ENCODE measurements around the gene BANP.
"Not testable (repeated sequence)": the region's sequence is repeated elsewhere in the genome, so short reads cannot be mapped to it uniquely, and the experiment has no call there.

BANP gene

GRCh38 chr16:88099563-88099890, 148.3 kb downstream of the BANP start:
- Histone ChIP-seq H3K9me3 (ENCODE audit: insufficient read depth, low read depth, low read length) (peaks cover 17% of the 10 kb centered on the region), H3K9ac (ENCODE audit: low read length) (no peak overlapping the region), H2AFZ (ENCODE audit: insufficient read depth, low read length, poor library complexity) (no peak overlapping the region), H4K91ac (ENCODE audit: low read depth, low read length) (no peak overlapping the region), H3K27me3 (ENCODE audit: insufficient read depth, low read length) (no peaks in the 10 kb centered on the region), H3K36me3 (ENCODE audit: control insufficient read depth in 1 of 2, insufficient read depth in 2 of 2, low read length in 2 of 2) (no peaks in the 10 kb centered on the region), H3K23ac (ENCODE audit: low read length) (no peak overlapping the region), H2BK12ac (ENCODE audit: low read length) (no peak overlapping the region), H4K8ac (ENCODE audit: low read depth, low read length) (no peak overlapping the region), H3K4me2 (ENCODE audit: low read length) (no peak overlapping the region), H2BK120ac (ENCODE audit: insufficient read depth, low read length, poor library complexity) (no peak overlapping the region), H3K14ac (ENCODE audit: low read length) (no peak overlapping the region), H4K12ac (ENCODE audit: low read depth, low read length) (no peak overlapping the region), H2BK5ac (ENCODE audit: low read depth, low read length, poor library complexity) (no peak overlapping the region), H2AK5ac (ENCODE audit: low read length) (no peak overlapping the region), H3K18ac (ENCODE audit: low read length) (no peak overlapping the region), H3K79me2 (ENCODE audit: control insufficient read depth, insufficient read depth, low read length, poor library complexity) (no peaks in the 10 kb centered on the region), H3K27ac (ENCODE audit: low read depth, low read length) (no peak overlapping the region), H3K4me3 (ENCODE audit: low read depth, low read length) (no peak overlapping the region), H3K4me1 (ENCODE audit: control insufficient read depth in 1 of 2, insufficient read depth in 2 of 2, low read length in 2 of 2) (peaks cover 4 to 7% of the 10 kb centered on the region in 2 experiments), H3K79me1 (ENCODE audit: low read length) (peaks cover 1% of the 10 kb centered on the region), H3K4ac (ENCODE audit: low read depth, low read length) (no peak overlapping the region)
- WGBS (ENCODE audit: extremely low coverage, insufficient coverage, insufficient read length), result no CpG with 5 or more reads among the region's 17 CpGs
- no peak for DNase-seq

GRCh38 chr16:88099956-88100355, 148.7 kb downstream of the BANP start:
- not testable (repeated sequence) for H3K27me3 ChIP-seq (ENCODE audit: insufficient read depth, low read length); H3K4me2 ChIP-seq (ENCODE audit: low read length); H3K4ac ChIP-seq (ENCODE audit: low read depth, low read length); H3K9ac ChIP-seq (ENCODE audit: low read length); H3K79me2 ChIP-seq (ENCODE audit: control insufficient read depth, insufficient read depth, low read length, poor library complexity); H3K36me3 ChIP-seq (ENCODE audit: control insufficient read depth in 1 of 2, insufficient read depth in 2 of 2, low read length in 2 of 2); H2BK5ac ChIP-seq (ENCODE audit: low read depth, low read length, poor library complexity); H3K18ac ChIP-seq (ENCODE audit: low read length); H3K14ac ChIP-seq (ENCODE audit: low read length); H3K27ac ChIP-seq (ENCODE audit: low read depth, low read length); H2BK12ac ChIP-seq (ENCODE audit: low read length); H3K4me3 ChIP-seq (ENCODE audit: low read depth, low read length); H4K91ac ChIP-seq (ENCODE audit: low read depth, low read length); H4K8ac ChIP-seq (ENCODE audit: low read depth, low read length); DNase-seq; H3K4me1 ChIP-seq (ENCODE audit: control insufficient read depth in 1 of 2, insufficient read depth in 2 of 2, low read length in 2 of 2); H2AFZ ChIP-seq (ENCODE audit: insufficient read depth, low read length, poor library complexity); H2BK120ac ChIP-seq (ENCODE audit: insufficient read depth, low read length, poor library complexity); H4K12ac ChIP-seq (ENCODE audit: low read depth, low read length); H2AK5ac ChIP-seq (ENCODE audit: low read length); H3K79me1 ChIP-seq (ENCODE audit: low read length); H3K23ac ChIP-seq (ENCODE audit: low read length)
- no CpG with 5 or more reads among the region's 14 CpGs for WGBS (ENCODE audit: extremely low coverage, insufficient coverage, insufficient read length)
- H3K9me3 ChIP-seq (ENCODE audit: insufficient read depth, low read depth, low read length), result peaks cover 17% of the 10 kb centered on the region

- H3K4ac ChIP-seq (ENCODE audit: low read depth, low read length); H3K79me2 ChIP-seq (ENCODE audit: control insufficient read depth, insufficient read depth, low read length, poor library complexity); H4K12ac ChIP-seq (ENCODE audit: low read depth, low read length); H3K36me3 ChIP-seq (ENCODE audit: control insufficient read depth in 1 of 2, insufficient read depth in 2 of 2, low read length in 2 of 2); H3K79me1 ChIP-seq (ENCODE audit: low read length); H2AFZ ChIP-seq (ENCODE audit: insufficient read depth, low read length, poor library complexity); H3K4me3 ChIP-seq (ENCODE audit: low read depth, low read length); H3K9ac ChIP-seq (ENCODE audit: low read length); H2BK12ac ChIP-seq (ENCODE audit: low read length); H3K27ac ChIP-seq (ENCODE audit: low read depth, low read length); DNase-seq; H3K4me2 ChIP-seq (ENCODE audit: low read length); H3K14ac ChIP-seq (ENCODE audit: low read length); H3K4me1 ChIP-seq (ENCODE audit: control insufficient read depth in 1 of 2, insufficient read depth in 2 of 2, low read length in 2 of 2); H3K18ac ChIP-seq (ENCODE audit: low read length); H2BK5ac ChIP-seq (ENCODE audit: low read depth, low read length, poor library complexity); H4K91ac ChIP-seq (ENCODE audit: low read depth, low read length); H3K27me3 ChIP-seq (ENCODE audit: insufficient read depth, low read length); H2BK120ac ChIP-seq (ENCODE audit: insufficient read depth, low read length, poor library complexity); H4K8ac ChIP-seq (ENCODE audit: low read depth, low read length); H2AK5ac ChIP-seq (ENCODE audit: low read length); H3K23ac ChIP-seq (ENCODE audit: low read length): not testable (repeated sequence)
- WGBS (ENCODE audit: extremely low coverage, insufficient coverage, insufficient read length), result no CpG with 5 or more reads among the region's 40 CpGs
- peaks cover 16% of the 10 kb centered on the region for H3K9me3 ChIP-seq (ENCODE audit: insufficient read depth, low read depth, low read length)
Measured at GRCh38 chr16:88100801-88101622, 149.8 kb downstream of the BANP start.

- not testable (repeated sequence) for H2BK5ac ChIP-seq (ENCODE audit: low read depth, low read length, poor library complexity); H3K23ac ChIP-seq (ENCODE audit: low read length); H3K36me3 ChIP-seq (ENCODE audit: control insufficient read depth in 1 of 2, insufficient read depth in 2 of 2, low read length in 2 of 2); H3K18ac ChIP-seq (ENCODE audit: low read length); H3K4ac ChIP-seq (ENCODE audit: low read depth, low read length); H3K27ac ChIP-seq (ENCODE audit: low read depth, low read length); H3K9ac ChIP-seq (ENCODE audit: low read length); H2AK5ac ChIP-seq (ENCODE audit: low read length); DNase-seq; H2AFZ ChIP-seq (ENCODE audit: insufficient read depth, low read length, poor library complexity); H4K91ac ChIP-seq (ENCODE audit: low read depth, low read length); H4K12ac ChIP-seq (ENCODE audit: low read depth, low read length); H4K8ac ChIP-seq (ENCODE audit: low read depth, low read length); H3K27me3 ChIP-seq (ENCODE audit: insufficient read depth, low read length); H3K4me2 ChIP-seq (ENCODE audit: low read length); H3K79me1 ChIP-seq (ENCODE audit: low read length); H3K4me3 ChIP-seq (ENCODE audit: low read depth, low read length); H2BK12ac ChIP-seq (ENCODE audit: low read length); H3K14ac ChIP-seq (ENCODE audit: low read length); H3K79me2 ChIP-seq (ENCODE audit: control insufficient read depth, insufficient read depth, low read length, poor library complexity); H2BK120ac ChIP-seq (ENCODE audit: insufficient read depth, low read length, poor library complexity); H3K4me1 ChIP-seq (ENCODE audit: control insufficient read depth in 1 of 2, insufficient read depth in 2 of 2, low read length in 2 of 2)
- WGBS (ENCODE audit: extremely low coverage, insufficient coverage, insufficient read length), result no CpG with 5 or more reads among the region's 21 CpGs
- peaks cover 13% of the 10 kb centered on the region for H3K9me3 ChIP-seq (ENCODE audit: insufficient read depth, low read depth, low read length)
Measured at GRCh38 chr16:88101623-88102105, 150.4 kb downstream of the BANP start.

Measured in trophoblast cell (in vitro differentiated cells and primary cell).